Panc1 (cell line): ENCODE results near the gene ERCC1.

Source experiments
- TF ChIP-seq, protein P1 (sequence below), 2 experiments: IDR thresholded peaks; 2 replicates each; pipeline ENCODE4 v1.6.1; 2011 to 2012; ENCODE audit warnings: low read depth in 2 of 2, control low read depth in 1 of 2, low read length in 1 of 2, mild to moderate bottlenecking in 1 of 2, moderate library complexity in 1 of 2; ENCODE audit not compliant: insufficient read depth in 1 of 2
- TF ChIP-seq, protein P2 (sequence below): fragments of 450-650 bp; IDR thresholded peaks from 2 replicates; pipeline ENCODE4 v1.5.1; 2017; ENCODE audit warnings: mild to moderate bottlenecking

DNA sequence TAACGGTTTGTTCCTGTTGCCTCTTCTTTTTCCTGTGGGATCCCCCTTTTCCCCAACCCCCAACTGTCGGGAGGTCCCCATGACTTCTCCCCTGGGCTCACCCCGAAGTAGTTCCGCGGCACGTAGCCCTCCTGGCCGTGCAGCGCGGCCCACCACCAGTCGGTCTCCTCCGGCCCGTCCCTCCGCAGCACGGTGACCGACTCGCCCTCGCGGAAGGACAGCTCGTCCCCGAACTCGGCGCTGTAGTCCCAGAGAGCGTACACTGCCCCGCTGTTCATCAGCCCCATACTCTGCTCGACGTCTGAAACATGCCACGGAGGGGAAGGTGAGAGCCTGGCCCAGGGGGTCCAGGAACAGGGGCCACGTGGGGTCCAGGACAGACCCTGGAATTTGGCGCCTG is 41.3 kb downstream of the ERCC1 start:
- TF ChIP-seq, protein P1, sequence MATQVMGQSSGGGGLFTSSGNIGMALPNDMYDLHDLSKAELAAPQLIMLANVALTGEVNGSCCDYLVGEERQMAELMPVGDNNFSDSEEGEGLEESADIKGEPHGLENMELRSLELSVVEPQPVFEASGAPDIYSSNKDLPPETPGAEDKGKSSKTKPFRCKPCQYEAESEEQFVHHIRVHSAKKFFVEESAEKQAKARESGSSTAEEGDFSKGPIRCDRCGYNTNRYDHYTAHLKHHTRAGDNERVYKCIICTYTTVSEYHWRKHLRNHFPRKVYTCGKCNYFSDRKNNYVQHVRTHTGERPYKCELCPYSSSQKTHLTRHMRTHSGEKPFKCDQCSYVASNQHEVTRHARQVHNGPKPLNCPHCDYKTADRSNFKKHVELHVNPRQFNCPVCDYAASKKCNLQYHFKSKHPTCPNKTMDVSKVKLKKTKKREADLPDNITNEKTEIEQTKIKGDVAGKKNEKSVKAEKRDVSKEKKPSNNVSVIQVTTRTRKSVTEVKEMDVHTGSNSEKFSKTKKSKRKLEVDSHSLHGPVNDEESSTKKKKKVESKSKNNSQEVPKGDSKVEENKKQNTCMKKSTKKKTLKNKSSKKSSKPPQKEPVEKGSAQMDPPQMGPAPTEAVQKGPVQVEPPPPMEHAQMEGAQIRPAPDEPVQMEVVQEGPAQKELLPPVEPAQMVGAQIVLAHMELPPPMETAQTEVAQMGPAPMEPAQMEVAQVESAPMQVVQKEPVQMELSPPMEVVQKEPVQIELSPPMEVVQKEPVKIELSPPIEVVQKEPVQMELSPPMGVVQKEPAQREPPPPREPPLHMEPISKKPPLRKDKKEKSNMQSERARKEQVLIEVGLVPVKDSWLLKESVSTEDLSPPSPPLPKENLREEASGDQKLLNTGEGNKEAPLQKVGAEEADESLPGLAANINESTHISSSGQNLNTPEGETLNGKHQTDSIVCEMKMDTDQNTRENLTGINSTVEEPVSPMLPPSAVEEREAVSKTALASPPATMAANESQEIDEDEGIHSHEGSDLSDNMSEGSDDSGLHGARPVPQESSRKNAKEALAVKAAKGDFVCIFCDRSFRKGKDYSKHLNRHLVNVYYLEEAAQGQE (IDR thresholded peaks at IDR 0.05; ENCODE audit: insufficient read depth in 1 of 2, low read depth in 2 of 2, low read length in 1 of 2): no peak
- TF ChIP-seq, protein P2, sequence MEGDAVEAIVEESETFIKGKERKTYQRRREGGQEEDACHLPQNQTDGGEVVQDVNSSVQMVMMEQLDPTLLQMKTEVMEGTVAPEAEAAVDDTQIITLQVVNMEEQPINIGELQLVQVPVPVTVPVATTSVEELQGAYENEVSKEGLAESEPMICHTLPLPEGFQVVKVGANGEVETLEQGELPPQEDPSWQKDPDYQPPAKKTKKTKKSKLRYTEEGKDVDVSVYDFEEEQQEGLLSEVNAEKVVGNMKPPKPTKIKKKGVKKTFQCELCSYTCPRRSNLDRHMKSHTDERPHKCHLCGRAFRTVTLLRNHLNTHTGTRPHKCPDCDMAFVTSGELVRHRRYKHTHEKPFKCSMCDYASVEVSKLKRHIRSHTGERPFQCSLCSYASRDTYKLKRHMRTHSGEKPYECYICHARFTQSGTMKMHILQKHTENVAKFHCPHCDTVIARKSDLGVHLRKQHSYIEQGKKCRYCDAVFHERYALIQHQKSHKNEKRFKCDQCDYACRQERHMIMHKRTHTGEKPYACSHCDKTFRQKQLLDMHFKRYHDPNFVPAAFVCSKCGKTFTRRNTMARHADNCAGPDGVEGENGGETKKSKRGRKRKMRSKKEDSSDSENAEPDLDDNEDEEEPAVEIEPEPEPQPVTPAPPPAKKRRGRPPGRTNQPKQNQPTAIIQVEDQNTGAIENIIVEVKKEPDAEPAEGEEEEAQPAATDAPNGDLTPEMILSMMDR: no peak
